Raji (cell line): ENCODE results near the gene GOLGA3.

Experiments used
- POLR2A ChIP-seq: IDR thresholded peaks from 2 replicates; pipeline ENCODE4 v1.6.1; 2011; ENCODE audit warnings: low read depth, low read length, control low read depth; ENCODE audit not compliant: insufficient read depth

Gene GOLGA3

DNA sequence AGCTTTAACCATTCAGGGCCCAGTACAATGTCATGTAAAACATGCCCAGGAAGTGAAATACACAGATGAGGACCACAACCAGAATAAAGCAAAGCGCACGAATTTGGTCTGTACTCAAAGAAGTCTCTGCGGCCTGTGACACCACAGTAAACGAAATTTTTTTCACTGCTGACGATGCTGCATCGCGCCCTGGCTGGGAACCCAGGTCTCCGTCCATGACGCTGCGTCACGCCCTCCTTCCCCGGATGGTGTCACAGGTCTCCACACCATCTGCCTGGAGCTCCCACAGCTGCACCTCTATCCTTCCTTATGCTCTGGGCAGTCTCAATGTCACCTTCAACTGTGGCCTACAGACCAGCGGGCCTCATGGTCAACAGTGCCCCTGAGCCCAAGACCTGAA, 84.8 kb downstream of the GOLGA3 start:
- no peak for TF ChIP-seq POLR2A

DNA sequence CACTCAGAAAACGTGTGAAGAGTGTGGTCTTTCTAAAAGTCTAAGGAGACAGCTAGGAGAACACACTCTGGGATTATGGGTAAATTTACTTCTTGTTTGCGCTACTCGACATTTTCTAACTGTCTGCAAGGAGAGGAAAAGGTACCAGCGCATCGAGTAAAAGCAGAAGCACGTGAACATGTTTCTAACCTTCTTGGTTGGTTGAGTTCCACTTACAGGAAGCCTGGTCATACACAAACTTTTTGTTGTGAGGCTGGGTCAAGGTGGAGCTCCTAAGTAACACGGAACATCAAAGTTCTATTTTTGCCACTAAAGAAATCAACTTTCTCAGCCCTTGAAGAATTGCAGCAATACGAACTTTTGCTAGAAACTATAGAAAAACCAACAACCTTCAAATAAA, 87.0 kb downstream of the GOLGA3 start:
- no peak for TF ChIP-seq POLR2A

- TF ChIP-seq POLR2A: no peak
Observed at GRCh38 chr12:132740652-132741051, 88.0 kb downstream of the GOLGA3 start.

GRCh38 chr12:132740313-132740646, 88.4 kb downstream of the GOLGA3 start:
- TF ChIP-seq POLR2A: no peak

DNA sequence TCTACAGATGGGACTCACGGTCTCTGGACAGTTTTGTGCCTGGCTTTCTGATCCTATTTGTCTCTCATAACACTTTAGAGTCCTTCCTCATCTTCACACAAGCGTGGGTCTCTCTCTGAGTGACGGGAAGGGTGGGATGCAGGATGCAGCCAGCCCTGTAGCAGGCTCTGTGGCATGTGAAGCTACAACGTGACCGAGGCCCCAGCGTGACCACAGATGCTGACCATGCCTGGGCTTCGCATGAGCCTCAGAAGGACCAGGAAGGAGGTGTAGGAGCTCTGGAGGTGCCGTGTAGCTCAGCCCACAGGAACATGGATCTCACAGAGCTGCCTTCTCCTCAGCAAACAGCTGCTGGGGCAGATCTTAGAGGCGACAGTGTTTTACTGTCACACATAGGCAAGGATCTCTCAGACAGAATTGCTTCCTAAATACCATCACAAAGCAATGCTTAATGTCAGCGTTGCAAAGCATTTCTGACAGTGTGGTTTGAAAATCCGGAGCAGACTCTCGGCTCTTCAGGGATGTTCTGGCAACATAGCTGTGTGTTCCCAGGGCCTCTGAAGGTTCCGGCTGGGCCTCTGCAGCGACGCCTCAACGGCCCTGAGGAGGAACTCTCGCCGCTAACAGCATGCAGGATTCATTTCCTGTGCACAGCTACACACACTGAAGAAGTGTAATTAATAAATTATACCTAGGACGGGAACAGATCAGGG, 88.9 kb downstream of the GOLGA3 start:
- TF ChIP-seq POLR2A: no peak

GRCh38 chr12:132736913-132737312, 91.8 kb downstream of the GOLGA3 start:
- no peak for TF ChIP-seq POLR2A

GRCh38 chr12:132736378-132736777, 92.3 kb downstream of the GOLGA3 start:
- no peak for TF ChIP-seq POLR2A

- TF ChIP-seq POLR2A: no peak
Observed at GRCh38 chr12:132735496-132735895, 93.2 kb downstream of the GOLGA3 start.

GRCh38 chr12:132734206-132734605, 94.5 kb downstream of the GOLGA3 start:
- no peak for TF ChIP-seq POLR2A

- no peak for TF ChIP-seq POLR2A
Observed at GRCh38 chr12:132731574-132731973, 97.1 kb downstream of the GOLGA3 start.

DNA sequence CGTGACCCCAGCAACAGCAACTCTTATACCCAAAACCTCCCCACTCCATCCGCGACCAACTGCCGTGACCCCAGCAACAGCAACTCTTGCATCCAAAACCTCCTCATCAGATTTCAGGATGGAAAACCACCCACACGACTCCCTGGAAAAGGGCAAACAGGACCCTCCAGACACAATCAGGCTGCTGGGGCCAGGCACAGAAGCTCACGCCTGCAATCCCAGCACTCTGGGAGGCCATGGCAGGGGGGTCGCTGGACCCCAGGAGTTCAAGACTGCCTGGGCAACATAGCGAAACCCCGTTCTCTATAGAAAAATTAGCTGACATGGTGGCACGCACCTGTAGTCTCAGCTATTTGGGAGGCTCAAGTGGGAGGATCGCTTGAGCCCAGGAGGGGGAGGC, 98.3 kb downstream of the GOLGA3 start:
- no peak for TF ChIP-seq POLR2A

- TF ChIP-seq POLR2A: no peak
Observed at GRCh38 chr12:132729541-132730320, 98.9 kb downstream of the GOLGA3 start.

DNA sequence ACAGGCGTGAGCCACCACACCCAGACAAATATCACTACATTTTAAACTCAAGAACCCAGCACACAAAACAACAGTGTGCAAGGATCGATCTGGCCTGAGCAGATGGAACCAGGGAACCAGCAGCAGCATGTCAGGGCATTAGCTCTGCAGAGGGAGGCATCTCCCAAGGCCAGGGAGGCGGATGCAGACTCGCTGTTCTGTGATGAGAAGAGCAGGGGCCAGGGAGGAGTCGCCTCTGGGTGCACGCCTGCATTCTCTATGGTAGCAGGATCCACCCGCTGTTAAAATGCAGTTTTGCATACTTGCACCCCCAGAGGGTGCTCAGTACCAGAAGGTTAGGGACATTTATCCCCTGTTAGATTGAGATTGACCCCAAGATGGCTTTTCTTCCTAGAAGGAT, 100.2 kb downstream of the GOLGA3 start:
- no peak for TF ChIP-seq POLR2A

DNA sequence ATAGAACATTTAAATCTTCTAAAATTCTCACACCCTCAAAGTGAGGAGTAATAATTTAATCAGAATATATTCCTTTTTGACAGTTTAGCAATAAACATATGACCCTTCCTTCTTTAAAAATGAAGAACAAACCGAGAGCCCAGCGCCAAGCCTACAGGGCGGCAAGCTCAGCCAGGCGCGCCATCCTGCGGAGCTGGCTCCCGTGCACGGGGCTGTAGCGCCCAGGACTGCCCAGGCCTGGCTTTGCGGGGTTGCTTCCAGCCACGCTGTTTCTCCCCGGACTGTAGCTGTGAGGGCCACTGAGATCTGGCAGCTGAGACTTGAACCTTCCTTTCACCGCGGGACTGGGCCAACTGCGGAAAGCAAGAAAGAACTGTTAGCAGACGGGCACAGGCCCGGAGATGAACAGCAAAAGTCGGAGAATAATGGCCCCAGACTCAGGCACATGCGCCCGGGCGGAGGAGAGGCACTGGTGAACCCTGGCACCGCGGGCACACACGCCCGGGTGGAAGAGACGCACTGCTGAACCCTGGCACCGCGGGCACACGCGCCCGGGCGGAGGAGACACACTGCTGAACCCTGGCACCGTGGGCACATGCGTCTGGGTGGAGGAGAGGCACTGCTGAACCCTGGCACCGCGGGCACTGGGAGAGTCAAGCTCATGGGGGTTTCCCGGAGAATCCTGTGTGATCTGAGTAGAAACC, 101.4 kb downstream of the GOLGA3 start:
- no peak for TF ChIP-seq POLR2A

GRCh38 chr12:132726386-132726785, 102.3 kb downstream of the GOLGA3 start:
- TF ChIP-seq POLR2A: no peak
